T-helper 17 cell (primary cell): Measurements from ENCODE around the gene MEIS2. TPM values are rescaled to one million over a fixed set of nuclear protein-coding genes. Genes with fewer than 3 reads are reported as not detected.

ENCODE experiments used
- ATAC-seq: fragments of 150-1000 bp; cut with Tn5 transposase; 2 replicates; pipeline ENCODE4 v1.10.0; 2021; ENCODE audit warnings: mild to moderate bottlenecking, moderate library complexity
- DNase-seq, 3 donors: peaks; one replicate each; pipeline versions ENCODE4 v3.0.0 to v3.0.0-alpha.2; 2020 to 2021
- H3K9me3 ChIP-seq: one replicate; pipeline ENCODE4 v1.7.0; 2013; ENCODE audit warnings: low read length, mild to moderate bottlenecking; ENCODE audit not compliant: control insufficient read depth, poor library complexity, severe bottlenecking
- H3K27ac Mint-ChIP-seq: one replicate; pipeline ENCODE4 v1.8.0; 2022; ENCODE audit warnings: mild to moderate bottlenecking, moderate library complexity, mixed read lengths
- H3K27me3 Mint-ChIP-seq: one replicate; pipeline ENCODE4 v1.8.0; 2022; ENCODE audit warnings: mixed read lengths
- H3K36me3 Mint-ChIP-seq: one replicate; pipeline ENCODE4 v1.8.0; 2022; ENCODE audit warnings: low read depth, mixed read lengths
- H3K4me1 Mint-ChIP-seq: one replicate; pipeline ENCODE4 v1.8.0; 2022; ENCODE audit warnings: mild to moderate bottlenecking, mixed read lengths
- H3K4me3 Mint-ChIP-seq: one replicate; pipeline ENCODE4 v1.8.0; 2022; ENCODE audit warnings: mild to moderate bottlenecking, moderate library complexity, mixed read lengths
- total RNA-seq, 4 donors: library from RNA in 2 of 4; stranded (reverse) in 2 of 4; gene quantifications; one replicate each; pipeline ENCODE4 v1.2.3 and lab custom pipeline; 2022 to 2026

MEIS2 gene
- total RNA-seq, 2 donors from 2014 or later, result not detected

DNA sequence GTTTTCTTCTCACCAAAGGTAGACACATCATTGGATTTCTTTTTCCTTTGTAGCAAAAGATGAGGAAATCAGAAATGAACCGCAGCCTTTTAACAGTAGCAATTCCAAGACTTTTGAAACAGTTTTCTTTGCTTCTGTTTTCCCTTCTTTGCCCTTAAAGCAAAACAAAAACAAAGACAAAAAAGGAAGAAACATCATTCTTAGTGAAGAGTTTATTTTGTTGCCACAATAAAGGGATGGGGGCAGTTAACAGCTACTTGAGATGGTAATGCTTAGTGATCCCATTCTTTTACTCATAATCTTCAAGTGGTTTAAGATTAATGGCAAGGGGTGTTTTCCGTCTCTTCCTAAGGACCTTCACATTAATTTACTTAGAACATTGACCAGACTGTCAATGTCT, 218.8 kb downstream of the MEIS2 start:
- peaks cover 2% of the 10 kb centered on the region for H3K9me3 ChIP-seq
- Mint-ChIP-seq H3K27me3 (peaks cover 96% of the 10 kb centered on the region), H3K36me3 (peaks cover 4% of the 10 kb centered on the region), H3K4me1 (peaks cover 8% of the 10 kb centered on the region), H3K27ac (no peak overlapping the region), H3K4me3 (no peak overlapping the region)
- DNase-seq (no peak), ATAC-seq (no peak)

DNA sequence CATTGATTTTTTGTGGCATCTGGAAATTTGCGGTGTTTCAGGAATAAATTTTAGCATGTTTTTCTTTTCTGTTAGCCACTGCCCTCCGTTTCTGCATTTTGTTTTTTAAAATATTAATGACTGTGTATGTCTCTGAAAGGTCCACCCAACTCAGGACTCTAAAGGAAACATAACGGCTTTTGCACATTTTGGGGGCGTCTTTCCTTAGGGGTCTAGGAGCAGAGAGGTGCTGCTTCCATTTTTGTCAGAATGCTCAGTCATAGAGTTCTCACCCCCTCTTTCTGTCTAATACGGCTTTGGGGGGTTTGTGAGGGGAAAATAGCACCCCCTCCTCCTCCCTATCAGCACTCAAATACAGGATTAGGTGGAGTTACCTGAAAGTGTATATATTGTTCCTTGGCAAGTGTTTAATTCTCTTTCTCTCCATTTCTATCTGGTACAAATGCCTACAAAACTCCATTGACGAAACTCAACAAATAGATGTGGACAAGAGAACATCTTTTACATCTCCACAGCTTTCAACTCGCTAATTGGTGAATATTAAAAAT, 219.4 kb downstream of the MEIS2 start:
- H3K4me1 Mint-ChIP-seq, result peaks cover 8% of the 10 kb centered on the region
- no peak overlapping the region for H3K27ac Mint-ChIP-seq
- no peak for DNase-seq
- peaks cover 93% of the 10 kb centered on the region for H3K27me3 Mint-ChIP-seq
- H3K4me3 Mint-ChIP-seq, result no peak overlapping the region
- peaks cover 2% of the 10 kb centered on the region for H3K9me3 ChIP-seq
- ATAC-seq, result no peak
- H3K36me3 Mint-ChIP-seq, result peaks cover 4% of the 10 kb centered on the region

DNA sequence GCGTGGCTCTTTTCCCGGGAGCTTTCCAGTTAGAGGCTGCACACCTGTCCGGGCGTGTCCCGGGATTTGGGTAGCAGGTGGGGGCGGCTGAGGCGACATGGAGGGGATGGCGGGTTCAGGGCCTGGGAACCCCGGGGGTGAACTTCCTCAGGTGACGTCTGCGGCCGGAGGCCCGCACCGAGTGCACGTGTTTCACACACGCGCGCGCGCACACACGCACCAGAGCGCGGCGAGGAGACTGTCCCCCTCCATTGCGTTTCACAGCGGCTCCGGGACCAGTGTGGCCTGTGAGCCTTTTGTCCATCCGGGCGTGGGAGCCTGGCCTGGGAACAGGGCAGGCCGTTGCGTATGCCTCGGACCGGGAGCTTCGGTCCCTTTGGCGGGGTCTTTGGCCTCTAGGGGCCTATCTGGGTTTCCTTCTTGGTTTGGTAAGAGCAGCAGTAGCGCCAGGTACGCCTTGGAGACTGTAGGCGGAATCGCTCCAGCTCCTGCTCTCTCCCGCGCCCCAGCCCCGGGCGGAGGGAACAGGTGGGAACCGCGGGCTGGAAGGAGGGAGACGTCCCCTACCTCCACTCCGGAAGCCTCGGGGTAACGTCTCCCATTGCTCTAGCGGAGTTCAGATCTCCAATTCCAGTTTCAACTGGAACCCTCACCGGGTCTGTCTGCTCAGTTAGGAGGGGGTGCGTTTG, 220.0 kb downstream of the MEIS2 start:
- Mint-ChIP-seq H3K4me3 (no peak overlapping the region), H3K4me1 (peaks cover 8% of the 10 kb centered on the region), H3K36me3 (peaks cover 4% of the 10 kb centered on the region), H3K27ac (no peak overlapping the region), H3K27me3 (peaks cover 93% of the 10 kb centered on the region)
- ATAC-seq (no peak), DNase-seq (no peak)
- peaks cover 2% of the 10 kb centered on the region for H3K9me3 ChIP-seq

GRCh38 chr15:36879568-36880222, 220.7 kb downstream of the MEIS2 start:
- ATAC-seq (no peak), DNase-seq (no peak)
- Mint-ChIP-seq H3K4me3 (no peak overlapping the region), H3K27ac (no peak overlapping the region), H3K27me3 (peaks cover 90% of the 10 kb centered on the region), H3K36me3 (peaks cover 4% of the 10 kb centered on the region), H3K4me1 (peaks cover 8% of the 10 kb centered on the region)
- peaks cover 2% of the 10 kb centered on the region for H3K9me3 ChIP-seq

- ATAC-seq (no peak), DNase-seq (no peak)
- Mint-ChIP-seq H3K27me3 (peaks cover 83% of the 10 kb centered on the region), H3K36me3 (peaks cover 4% of the 10 kb centered on the region), H3K4me3 (no peak overlapping the region), H3K27ac (no peak overlapping the region), H3K4me1 (peaks cover 8% of the 10 kb centered on the region)
- peaks cover 2% of the 10 kb centered on the region for H3K9me3 ChIP-seq
These were observed 221.6 kb downstream of the MEIS2 start for GRCh38 chr15:36878684-36879262.

DNA sequence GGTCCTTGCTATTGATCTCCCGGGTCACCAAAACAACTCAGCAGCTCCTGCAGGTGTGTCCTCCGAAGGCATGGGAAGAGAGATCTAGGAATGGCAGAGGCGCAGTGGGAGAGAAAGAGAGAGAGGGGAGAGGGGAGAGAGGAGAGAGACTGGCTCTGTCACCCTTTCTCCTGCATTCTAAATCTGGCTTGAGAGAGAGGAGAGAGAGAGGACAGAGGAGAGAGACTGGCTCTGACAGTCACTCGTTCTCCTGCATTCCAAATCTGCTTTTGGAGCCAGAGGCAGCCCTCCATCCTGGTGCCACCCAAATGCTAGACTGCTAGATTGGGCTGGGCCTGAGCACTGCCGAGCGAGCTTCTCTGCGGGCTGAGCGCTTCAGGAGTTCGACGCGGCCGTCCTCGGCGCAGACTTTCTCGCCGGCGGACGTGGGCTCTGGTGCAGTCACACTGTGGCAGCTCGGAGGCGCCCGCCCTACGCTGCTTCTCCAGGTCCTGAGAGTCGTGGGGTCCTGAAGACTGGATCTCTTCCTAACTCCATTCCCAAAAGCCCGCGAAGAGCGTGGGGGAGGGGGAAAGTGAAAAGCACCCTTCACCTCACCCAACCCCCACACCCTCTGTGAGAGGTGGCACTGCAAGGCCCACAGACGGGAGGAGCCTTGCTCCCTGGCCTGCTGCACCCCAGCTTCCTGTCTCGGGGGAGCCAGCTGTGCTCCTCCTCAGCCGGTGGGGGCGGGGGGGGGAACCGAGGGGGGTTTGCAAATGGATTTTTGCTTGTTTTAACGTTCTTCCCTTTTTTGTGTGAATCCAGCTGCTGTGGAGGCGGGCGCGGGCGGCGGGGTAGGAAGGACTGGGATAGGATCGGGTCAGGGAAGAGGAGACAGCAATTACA, 222.3 kb downstream of the MEIS2 start:
- H3K4me1 Mint-ChIP-seq, result peaks cover 8% of the 10 kb centered on the region
- DNase-seq (no peak), ATAC-seq (no peak)
- peaks cover 2% of the 10 kb centered on the region for H3K9me3 ChIP-seq
- H3K4me3 Mint-ChIP-seq, result peak overlapping the region; percentile 61
- peaks cover 80% of the 10 kb centered on the region for H3K27me3 Mint-ChIP-seq
- H3K27ac Mint-ChIP-seq, result no peak overlapping the region
- peaks cover 4% of the 10 kb centered on the region for H3K36me3 Mint-ChIP-seq

- no peak for ATAC-seq
- peaks cover 7% of the 10 kb centered on the region for H3K4me1 Mint-ChIP-seq
- H3K9me3 ChIP-seq, result peaks cover 2% of the 10 kb centered on the region
- DNase-seq, result no peak
- no peak overlapping the region for H3K27ac Mint-ChIP-seq
- H3K4me3 Mint-ChIP-seq, result peak overlapping the region; percentile 61
- H3K36me3 Mint-ChIP-seq, result peaks cover 4% of the 10 kb centered on the region
- peaks cover 72% of the 10 kb centered on the region for H3K27me3 Mint-ChIP-seq
These were observed 223.1 kb downstream of the MEIS2 start for GRCh38 chr15:36877294-36877693.

DNA sequence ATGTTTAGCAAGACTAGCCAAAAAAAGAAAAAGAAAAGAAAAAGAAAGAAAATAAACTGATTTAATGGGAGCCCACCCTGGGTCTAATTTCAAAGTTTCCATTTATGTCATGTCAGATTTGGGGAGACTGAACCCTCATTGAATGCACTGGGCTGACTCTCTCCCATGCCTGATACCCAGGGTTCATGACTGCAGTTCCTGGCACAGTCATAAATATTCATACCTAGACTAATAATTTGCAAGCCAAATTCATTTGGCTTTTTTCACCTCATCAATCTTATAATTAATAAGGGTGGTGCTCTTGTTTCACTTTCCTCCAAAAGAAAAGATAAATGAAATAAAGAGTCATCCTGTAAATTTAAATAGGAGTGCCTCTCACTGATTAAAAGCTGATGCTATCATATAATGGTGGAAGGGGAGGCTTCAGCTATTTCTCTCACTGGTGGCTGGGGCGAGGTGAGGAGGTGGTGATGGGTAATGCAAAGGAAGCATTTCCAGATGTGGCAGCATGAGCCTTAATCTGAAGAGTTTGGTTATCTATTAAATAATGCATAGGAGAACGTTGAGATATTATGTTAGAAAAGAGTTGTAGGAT, 224.5 kb downstream of the MEIS2 start:
- Mint-ChIP-seq H3K36me3 (peaks cover 4% of the 10 kb centered on the region), H3K27ac (no peak overlapping the region), H3K27me3 (peaks cover 58% of the 10 kb centered on the region), H3K4me3 (no peak overlapping the region), H3K4me1 (peaks cover 6% of the 10 kb centered on the region)
- ATAC-seq, result no peak
- no peaks in the 10 kb centered on the region for H3K9me3 ChIP-seq
- DNase-seq, result no peak

DNA sequence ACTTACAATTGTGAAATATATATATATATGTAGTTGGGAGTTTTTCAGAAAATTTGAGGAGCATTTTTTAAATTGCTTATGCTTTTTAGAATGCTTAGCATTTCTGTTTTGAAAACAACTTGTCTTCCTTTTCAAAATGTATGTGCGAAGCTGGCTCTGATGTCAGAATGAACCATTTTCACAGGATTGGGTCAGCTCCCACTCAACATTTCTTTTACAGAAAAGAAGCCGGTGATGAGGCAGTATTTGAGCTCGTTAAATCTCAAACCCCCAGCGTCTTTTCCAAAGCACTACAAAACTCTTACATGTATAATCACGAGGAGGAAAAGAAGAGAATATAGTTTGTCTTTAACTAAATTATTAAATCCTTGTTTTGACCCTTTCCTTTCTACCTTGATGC, 225.4 kb downstream of the MEIS2 start:
- no peak for ATAC-seq
- H3K9me3 ChIP-seq, result no peaks in the 10 kb centered on the region
- no peak for DNase-seq
- peaks cover 6% of the 10 kb centered on the region for H3K4me1 Mint-ChIP-seq
- no peak overlapping the region for H3K4me3 Mint-ChIP-seq
- H3K27ac Mint-ChIP-seq, result no peak overlapping the region
- H3K36me3 Mint-ChIP-seq, result peaks cover 4% of the 10 kb centered on the region
- H3K27me3 Mint-ChIP-seq, result peaks cover 49% of the 10 kb centered on the region

- Mint-ChIP-seq H3K27me3 (no peaks in the 10 kb centered on the region), H3K27ac (no peak overlapping the region)
These were observed 232.9 kb downstream of the MEIS2 start for GRCh38 chr15:36867436-36867835.

DNA sequence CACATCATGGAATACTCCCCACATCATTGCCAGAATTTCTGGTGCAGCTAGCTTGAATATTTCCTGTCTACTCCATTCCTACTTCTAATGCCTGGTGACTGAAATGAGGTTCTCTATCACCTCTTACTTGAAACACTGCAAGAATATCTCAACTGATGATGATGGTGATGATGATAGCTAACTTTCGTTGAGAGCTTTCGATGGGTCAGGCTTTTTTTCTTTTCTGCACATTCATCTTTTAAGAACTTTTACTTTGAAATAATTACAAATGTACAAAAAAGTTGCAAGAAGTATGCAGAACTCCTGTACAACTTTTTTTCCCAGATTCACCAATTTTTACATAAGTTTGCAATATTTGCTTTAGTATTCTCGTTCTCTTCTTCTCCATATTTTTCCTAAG, 233.5 kb downstream of the MEIS2 start:
- no peaks in the 10 kb centered on the region for H3K36me3 Mint-ChIP-seq
- H3K27me3 Mint-ChIP-seq, result no peaks in the 10 kb centered on the region
- ATAC-seq (no peak), DNase-seq (no peak)
- H3K4me3 Mint-ChIP-seq, result no peak overlapping the region
- H3K27ac Mint-ChIP-seq, result no peak overlapping the region
- H3K4me1 Mint-ChIP-seq, result no peaks in the 10 kb centered on the region
- no peaks in the 10 kb centered on the region for H3K9me3 ChIP-seq

More at GRCh38 chr15:36867436-36867835, 232.9 kb downstream of the MEIS2 start:
- Mint-ChIP-seq H3K4me1 (no peaks in the 10 kb centered on the region), H3K4me3 (no peak overlapping the region), H3K36me3 (no peaks in the 10 kb centered on the region)
- no peaks in the 10 kb centered on the region for H3K9me3 ChIP-seq
- no peak for ATAC-seq
- no peak for DNase-seq

DNA sequence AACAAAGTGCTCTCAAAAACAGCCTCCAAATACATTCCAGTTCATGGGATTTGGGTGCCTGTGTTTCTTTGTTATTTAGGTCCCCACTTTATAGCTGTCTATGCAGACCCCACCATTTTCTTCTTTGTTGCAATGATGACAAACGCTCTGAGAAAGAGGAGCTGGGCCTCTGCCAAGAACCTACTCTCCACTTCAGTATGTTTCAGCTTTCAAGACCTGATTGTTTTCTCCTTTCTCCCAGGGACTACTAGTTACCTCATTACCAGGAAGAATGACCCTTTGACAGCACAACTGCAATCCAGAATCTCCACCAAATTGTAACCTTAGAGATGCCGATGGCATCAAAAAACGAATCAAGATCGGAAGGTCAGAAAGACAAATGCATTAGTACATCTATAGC, 236.8 kb downstream of the MEIS2 start:
- no peak for ATAC-seq
- no peak for DNase-seq
- no peaks in the 10 kb centered on the region for H3K36me3 Mint-ChIP-seq
- H3K27ac Mint-ChIP-seq, result no peak overlapping the region
- H3K9me3 ChIP-seq, result no peaks in the 10 kb centered on the region
- H3K27me3 Mint-ChIP-seq, result peaks cover 15% of the 10 kb centered on the region
- no peaks in the 10 kb centered on the region for H3K4me1 Mint-ChIP-seq
- H3K4me3 Mint-ChIP-seq, result no peak overlapping the region
